HG03066 (cell line): ENCODE data around the gene AHNAK2.
"Not testable (repeated sequence)": the region's sequence is repeated elsewhere in the genome, so short reads cannot be mapped to it uniquely, and the experiment has no call there.

Experiments used
- ATAC-seq: cut with Tn5 transposase; IDR thresholded peaks from one replicate; pipeline ENCODE4 v1.9.1; 2021; ENCODE audit warnings: low read depth; ENCODE audit not compliant: unreplicated experiment

AHNAK2 gene

DNA sequence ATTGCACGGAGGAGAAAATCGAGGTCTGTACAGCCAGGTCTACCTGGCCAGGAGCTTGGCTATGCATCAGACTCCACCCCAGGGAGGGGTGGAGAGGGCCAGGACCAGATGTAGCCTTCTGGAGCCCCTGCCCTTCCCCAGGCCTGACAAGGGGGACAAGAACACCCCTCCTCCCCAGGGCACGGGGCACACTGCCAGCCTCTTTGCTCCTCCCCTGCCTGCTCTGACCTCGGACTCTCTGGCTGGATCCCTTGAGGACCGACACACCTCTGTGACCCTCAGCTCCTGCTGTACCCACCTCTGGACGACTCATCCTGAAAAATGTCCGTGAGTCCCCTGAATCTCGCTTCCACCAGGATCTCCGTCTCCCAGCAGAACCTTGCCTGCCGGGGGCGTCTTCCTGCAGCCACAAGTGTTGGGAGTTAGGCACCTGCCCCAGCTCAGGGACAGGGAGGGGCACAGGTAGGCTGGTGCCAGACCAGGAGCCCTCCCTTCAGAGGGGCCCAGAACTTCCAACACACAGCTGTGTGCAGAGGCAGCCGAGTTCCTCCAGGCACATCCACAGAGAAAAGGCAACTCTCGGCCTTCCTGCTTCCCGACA is 21.8 kb downstream of the AHNAK2 start:
- no peak for ATAC-seq

DNA sequence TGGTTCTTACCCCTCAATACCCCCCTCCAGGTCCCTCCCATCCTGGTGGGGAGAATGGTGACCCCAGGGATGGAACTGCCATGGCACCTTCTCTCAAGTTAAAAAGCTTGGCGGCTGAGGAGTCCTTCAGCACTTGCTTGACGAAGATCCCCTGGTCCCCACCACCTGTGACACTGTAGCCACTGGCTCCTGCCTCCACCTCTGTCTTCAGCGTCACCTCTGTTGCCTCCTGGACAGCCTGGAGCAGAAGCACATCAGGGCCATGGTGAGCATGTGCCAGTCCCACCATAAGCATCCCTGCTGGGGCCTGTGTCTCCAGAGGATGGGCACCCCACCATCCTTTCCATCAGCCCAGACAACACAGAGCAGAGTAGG is 22.8 kb downstream of the AHNAK2 start:
- no peak for ATAC-seq

DNA sequence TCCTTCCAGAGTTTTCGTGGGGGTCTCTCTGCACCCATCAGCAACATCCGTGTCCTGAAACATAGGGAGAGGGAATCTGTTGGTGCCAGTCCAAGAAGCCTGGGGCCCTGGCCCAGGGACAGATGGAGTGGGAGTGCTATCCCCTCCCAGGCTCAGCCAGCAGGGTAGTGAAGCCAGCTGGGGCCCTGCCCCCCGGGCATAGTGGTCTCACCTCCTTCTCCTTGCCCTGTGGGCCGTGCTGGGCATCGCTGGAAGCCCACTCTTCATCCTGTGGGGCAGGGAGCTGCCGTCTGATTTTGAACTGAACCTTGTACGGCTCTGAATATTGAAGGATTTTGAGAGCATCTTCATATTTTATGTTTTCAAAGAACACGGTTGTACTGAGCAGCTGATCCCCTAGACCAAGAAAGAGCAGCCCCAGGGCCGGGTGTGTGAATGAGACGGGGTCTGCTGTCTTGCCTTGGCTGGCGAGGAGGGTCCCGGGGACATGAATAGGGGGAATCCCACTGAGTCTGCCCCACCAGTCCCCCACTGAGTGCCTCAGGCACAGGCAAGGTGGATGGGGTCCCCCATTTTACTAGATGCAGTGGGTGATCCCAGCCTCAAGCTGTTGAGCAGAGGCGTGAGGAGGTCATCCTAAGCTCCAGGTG is 23.3 kb downstream of the AHNAK2 start:
- no peak for ATAC-seq

DNA sequence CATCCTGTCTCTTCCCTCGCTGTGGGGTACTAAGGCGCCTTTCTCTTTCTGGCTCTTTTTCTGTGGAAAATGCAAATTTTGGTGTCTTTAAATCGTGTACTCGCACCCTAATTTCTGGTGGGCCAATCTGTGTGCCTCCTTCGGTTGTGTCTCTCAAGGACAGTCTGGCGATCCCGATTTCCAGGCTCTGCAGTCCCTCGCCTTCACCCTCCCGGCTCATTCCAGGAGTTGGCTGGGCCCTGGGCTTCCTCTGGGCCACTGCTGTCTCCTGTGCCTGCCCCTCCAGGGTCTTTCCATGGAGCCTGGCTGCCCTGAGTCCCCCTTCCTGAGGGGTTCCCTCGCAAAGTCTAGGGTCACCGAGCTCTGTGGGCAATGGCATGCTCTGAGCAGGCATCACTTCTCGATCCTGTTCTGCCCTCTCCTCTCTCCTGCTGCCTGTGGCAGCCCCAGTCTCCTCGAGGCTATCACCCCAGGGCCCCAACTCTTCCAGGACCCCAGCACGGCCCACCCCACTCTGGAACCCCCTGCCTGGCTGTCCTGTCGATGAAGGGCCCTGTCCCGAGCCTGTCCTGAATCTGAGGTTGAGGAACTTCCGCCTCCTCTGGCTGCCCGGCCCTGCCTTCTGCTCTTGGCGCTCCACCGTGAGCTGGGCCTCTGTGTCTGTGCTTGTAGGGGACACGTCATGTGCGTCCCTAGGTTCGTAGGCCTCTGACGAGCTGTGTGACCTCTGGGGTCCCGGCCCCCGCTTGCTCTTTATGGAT is 24.1 kb downstream of the AHNAK2 start:
- no peak for ATAC-seq

DNA sequence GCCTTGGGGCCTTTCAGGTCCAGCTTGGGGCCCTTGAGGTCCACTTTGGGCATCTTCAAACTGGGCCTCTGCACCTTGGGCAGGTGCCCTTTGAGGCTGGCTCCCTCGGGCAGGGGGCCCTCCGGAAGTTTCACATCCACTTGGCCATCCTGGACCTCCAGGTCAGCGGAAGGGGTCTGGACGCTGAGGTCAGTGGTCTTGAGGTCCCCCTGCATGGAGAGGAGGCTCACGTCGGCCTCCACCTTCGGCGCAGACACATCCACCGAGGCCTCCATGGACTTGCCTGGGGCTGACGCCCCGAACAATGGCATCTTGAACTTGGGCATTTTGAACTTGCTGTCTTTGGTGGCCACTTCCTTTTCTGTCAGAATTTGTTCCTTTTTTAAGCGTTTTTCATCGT is 25.1 kb downstream of the AHNAK2 start:
- no peak for ATAC-seq

DNA sequence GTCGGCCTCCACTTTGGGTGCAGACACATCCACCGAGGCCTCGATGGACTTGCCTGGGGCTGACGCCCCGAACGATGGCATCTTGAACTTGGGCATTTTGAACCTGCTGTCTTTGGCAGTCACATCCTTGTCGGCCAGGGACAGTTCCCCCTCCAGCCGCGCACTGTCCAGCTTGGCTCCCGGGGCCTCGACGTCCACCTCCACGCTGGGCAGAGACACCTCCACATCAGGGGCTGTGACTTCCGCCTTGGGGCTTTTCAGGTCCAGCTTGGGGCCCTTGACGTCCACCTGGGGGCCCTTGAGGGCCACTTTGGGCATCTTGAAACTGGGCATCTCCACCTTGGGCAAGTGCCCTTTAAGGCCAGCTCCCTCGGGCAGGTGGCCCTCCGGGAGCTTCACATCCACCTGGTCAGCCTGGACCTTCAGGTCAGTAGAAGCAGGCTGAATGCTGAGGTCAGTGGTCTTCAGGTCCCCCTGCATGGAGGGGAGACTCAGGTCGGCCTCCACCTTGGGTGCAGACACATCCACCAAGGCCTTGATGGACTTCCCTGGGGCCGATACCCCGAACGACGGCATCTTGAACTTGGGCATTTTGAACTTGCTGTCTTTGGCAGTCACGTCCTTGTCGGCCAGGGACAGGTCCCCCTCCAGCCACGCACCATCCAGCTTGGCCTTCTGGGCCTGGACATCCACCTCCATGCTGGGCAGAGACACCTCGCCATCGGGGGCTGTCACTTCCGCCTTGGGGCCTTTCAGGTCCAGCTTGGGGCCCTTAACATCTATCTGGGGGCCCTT is 26.1 kb downstream of the AHNAK2 start:
- ATAC-seq, result not testable (repeated sequence)

DNA sequence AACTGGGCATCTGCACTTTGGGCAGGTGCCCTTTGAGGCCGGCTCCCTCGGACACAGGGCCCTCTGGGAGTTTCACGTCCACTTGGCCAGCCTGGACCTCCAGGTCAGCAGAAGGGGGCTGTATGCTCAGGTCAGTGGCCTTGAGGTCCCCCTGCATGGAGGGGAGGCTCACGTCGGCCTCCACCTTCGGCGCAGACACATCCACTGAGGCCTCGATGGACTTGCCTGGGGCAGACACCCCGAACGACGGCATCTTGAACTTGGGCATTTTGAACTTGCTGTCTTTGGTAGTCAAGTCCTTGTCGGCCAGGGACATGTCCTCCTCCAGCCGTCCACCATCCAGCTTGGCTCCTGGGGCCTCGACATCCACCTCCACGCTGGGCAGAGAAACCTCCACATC is 27.5 kb downstream of the AHNAK2 start:
- not testable (repeated sequence) for ATAC-seq

DNA sequence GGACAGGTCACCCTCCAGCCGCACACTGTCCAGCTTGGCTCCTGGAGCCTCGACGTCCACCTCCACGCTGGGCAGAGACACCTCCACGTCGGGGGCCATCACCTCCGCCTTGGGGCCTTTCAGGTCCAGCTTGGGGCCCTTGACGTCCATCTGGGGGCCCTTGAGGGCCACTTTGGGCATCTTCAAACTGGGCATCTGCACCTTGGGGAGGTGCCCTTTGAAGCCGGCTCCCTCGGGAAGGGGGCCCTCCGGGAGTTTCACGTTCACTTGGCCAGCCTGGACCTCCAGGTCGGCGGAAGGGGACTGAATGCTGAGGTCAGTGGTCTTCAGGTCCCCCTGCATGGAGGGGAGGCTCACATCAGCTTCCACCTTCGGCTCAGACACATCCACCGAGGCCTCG is 28.2 kb downstream of the AHNAK2 start:
- ATAC-seq, result no peak

DNA sequence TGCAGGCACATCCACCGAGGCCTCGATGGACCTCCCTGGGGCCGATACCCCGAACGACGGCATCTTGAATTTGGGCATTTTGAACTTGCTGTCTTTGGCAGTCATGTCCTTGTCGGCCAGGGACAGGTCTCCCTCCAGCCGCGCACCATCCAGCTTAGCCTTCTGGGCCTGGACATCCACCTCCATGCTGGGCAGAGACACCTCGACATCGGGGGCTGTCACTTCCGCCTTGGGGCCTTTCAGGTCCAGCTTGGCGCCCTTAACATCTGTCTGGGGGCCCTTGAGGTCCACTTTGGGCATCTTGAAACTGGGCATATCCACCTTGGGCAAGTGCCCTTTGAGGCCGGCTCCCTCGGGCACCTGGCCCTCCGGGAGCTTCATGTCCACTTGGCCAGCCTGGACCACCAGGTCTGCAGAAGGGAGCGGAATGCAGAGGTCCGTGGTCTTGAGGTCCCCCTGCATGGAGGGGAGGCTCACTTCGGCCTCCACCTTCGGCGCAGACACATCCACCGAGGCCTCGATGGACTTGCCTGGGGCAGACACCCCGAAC is 28.7 kb downstream of the AHNAK2 start:
- not testable (repeated sequence) for ATAC-seq

DNA sequence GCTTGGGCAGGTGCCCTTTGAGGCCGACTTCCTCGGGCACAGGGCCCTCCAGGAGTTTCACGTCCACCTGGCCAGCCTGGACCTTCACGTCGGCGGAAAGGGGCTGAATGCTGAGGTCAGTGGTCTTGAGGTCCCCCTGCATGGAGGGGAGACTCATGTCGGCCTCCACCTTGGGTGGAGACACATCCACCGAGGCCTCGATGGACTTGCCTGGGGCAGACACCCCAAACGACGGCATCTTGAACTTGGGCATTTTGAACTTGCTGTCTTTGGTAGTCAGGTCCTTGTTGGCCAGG is 29.5 kb downstream of the AHNAK2 start:
- no peak for ATAC-seq

DNA sequence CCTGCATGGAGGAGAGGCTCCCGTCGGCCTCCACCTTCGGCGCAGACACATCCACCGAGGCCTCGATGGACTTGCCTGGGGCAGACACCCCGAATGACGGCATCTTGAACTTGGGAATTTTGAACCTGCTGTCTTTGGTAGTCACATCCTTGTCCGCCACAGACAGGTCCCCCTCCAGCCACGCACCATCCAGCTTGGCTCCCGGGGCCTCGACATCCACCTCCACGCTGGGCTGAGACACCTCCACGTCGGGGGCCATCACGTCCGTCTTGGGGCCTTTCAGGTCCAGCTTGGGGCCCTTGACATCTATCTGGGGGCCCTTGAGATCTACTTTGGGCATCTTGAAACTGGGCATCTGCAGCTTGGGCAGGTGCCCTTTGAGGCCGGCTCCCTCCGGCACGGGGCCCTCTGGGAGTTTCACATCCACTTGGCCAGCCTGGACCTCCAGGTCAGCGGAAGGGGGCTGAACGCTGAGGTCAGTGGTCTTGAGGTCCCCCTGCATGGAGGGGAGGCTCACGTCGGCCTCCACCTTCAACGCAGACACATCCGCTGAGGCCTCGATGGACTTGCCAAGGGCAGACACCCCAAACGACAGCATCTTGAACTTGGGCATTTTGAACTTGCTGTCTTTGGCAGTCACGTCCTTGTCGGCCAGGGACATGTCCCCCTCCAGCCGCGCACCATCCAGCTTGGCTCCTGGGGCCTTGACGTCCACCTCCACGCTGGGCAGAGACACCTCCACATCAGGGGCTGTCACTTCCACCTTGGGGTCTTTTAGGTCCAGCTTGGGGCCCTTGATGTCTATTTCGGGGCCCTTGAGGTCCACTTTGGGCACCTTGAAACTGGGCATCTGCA is 30.1 kb downstream of the AHNAK2 start:
- ATAC-seq, result not testable (repeated sequence)

DNA sequence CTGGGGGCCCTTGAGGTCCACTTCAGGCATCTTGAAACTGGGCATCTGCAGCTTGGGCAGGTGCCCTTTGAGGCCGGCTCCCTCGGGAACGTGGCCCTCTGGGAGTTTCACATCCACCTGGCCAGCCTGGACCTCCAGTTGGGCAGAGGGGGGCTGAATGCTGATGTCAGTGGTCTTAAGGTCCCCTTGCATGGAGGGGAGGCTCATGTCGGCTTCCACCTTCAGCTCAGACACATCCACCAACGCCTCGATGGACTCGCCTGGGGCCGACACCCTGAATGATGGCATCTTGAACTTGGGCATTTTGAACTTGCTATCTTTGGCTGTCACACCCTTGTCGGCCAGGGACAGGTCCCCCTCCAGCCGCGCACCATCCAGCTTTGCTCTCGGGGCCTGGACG is 31.0 kb downstream of the AHNAK2 start:
- not testable (repeated sequence) for ATAC-seq

DNA sequence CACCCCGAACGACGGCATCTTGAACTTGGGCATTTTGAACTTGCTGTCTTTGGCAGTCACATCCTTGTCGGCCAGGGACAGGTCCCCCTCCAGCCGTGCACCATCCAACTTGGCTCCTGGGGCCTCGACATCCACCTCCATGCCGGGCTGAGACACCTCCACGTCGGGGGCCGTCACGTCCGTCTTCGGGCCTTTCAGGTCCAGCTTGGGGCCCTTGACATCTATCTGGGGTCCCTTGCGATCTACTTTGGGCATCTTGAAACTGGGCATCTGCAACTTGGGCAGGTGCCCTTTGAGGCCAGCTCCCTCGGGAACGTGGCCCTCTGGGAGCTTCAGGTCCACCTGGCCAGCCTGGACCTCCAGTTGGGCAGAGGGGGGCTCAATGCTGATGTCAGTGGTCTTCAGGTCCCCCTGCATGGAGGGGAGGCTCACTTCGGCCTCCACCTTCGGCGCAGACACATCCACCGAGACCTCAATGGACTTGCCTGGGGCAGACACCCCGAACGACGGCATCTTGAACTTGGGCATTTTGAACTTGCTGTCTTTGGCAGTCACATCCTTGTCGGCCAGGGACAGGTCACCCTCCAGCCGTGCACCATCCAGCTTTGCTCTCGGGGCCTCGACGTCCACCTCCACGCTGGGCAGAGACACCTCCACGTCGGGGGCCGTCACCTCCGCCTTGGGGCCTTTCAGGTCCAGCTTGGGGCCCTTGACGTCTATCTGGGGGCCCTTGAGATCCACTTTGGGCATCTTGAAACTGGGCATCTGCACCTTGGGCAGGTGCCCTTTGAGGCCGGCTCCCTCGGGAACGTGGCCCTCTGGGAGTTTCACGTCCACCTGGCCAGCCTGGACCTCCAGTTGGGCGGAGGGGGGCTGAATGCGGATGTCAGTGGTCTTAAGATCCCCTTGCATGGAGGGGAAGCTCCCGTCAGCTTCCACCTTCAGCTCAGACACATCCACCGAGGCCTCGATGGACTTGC is 31.9 kb downstream of the AHNAK2 start:
- ATAC-seq, result not testable (repeated sequence)

DNA sequence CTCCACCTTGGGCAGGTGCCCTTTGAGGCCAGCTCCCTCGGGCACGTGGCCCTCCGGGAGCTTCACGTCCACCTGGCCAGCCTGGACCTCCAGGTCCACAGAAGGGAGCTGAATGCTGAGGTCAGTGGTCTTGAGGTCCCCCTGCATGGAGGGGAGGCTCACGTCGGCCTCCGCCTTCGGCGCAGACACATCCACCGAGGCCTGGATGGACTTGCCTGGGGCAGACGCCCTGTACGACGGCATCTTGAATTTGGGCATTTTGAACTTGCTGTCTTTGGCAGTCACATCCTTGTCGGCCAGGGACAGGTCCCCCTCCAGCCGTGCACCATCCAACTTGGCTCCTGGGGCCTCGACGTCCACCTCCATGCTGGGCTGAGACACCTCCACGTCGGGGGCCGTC is 32.9 kb downstream of the AHNAK2 start:
- not testable (repeated sequence) for ATAC-seq

DNA sequence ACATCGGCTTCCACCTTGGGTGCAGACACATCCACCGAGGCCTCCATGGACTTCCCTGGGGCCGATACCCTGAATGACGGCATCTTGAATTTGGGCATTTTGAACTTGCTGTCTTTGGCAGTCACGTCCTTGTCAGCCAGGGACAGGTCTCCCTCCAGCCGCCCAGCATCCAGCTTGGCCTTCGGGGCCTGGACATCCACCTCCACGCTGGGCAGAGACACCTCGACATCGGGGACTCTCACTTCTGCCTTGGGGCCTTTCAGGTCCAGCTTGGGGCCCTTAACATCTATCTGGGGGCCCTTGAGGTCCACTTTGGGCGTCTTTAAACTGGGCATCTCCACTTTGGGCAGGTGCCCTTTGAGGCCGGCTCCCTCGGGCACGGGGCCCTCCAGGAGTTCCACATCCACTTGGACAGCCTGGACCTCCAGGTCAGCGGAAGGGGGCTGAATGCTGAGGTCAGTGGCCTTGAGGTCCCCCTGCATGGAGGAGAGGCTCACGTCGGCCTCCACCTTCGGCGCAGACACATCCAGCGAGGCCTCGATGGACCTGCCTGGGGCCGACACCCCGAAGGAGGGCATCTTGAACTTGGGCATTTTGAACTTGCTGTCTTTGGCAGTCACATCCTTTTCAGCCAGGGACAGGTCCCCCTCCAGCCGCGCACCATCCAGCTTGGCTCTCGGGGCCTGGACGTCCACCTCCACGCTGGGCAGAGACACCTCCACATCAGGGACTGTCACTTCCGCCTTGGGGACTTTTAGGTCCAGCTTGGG is 33.6 kb downstream of the AHNAK2 start:
- ATAC-seq, result not testable (repeated sequence)

DNA sequence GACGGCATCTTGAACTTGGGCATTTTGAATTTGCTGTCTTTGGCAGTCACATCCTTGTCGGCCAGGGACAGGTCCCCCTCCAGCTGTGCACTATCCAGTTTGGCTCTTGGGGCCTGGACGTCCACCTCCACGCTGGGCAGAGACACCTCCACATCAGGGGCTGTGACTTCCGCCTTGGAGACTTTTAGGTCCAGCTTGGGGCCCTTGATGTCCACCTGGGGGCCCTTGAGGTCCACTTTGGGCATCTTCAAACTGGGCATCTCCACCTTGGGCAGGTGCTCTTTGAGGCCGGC is 34.2 kb downstream of the AHNAK2 start:
- ATAC-seq, result not testable (repeated sequence)

DNA sequence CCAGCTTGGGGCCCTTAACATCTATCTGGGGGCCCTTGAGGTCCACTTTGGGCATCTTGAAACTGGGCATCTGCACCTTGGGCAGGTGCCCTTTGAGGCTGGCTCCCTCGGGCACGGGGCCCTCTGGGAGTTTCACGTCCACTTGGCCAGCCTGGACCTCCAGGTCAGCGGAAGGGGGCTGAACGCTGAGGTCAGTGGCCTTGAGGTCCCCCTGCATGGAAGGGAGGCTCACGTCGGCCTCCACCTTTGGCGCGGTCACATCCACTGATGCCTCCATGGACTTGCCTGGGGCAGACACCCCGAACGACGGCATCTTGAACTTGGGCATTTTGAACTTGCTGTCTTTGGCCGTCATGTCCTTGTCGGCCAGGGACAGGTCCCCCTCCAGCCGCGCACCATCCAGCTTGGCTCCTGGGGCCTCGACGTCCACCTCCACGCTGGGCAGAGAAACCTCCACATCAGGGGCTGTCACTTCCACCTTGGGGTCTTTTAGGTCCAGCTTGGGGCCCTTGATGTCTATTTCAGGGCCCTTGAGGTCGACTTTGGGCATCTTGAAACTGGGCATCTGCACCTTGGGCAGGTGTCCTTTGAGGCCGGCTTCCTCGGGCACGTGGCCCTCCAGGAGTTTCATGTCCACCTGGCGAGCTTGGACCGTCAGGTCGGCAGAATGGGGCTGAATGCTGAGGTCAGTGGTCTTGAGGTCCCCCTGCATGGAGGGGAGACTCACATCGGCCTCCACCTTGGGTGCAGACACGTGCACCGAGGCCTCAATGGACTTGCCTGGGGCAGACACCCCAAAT is 34.8 kb downstream of the AHNAK2 start:
- ATAC-seq, result not testable (repeated sequence)

DNA sequence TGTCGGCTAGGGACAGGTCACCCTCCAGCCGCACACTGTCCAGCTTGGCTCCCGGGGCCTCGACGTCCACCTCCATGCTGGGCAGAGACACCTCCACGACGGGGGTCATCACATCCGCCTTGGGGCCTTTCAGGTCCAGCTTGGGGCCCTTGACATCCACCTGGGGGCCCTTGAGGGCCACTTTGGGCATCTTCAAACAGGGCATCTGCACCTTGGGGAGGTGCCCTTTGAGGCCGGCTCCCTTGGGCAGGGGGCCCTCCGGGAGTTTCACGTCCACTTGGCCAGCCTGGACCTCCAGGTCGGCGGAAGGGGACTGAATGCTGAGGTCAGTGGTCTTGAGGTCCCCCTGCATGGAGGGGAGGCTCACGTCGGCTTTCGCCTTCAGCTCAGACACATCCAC is 35.6 kb downstream of the AHNAK2 start:
- no peak for ATAC-seq
